Astrocyte (in vitro differentiated cells and primary cell): ENCODE data around the gene SPARC. TPM values are rescaled to one million over a fixed set of nuclear protein-coding genes. Genes with fewer than 3 reads are reported as not detected.

Experiments
- DNase-seq: peaks from one replicate; pipeline ENCODE4 v3.0.0-alpha.2; 2010; ENCODE audit warnings: low read depth
- FAIRE-seq: peaks from 2 replicates; lab custom pipeline; 2011; peaks lifted over from hg19 to GRCh38; lab: Jason Lieb, UNC
- H2AFZ ChIP-seq: 2 replicates; pipeline ENCODE4 v1.6.0; 2012; ENCODE audit warnings: low read depth, low read length, inconsistent platforms
- H3K27ac ChIP-seq: 2 replicates; pipeline ENCODE4 v1.5.1; 2011; ENCODE audit warnings: low read depth, low read length, inconsistent platforms
- H3K27me3 ChIP-seq: 2 replicates; pipeline ENCODE4 v1.6.0; 2011; ENCODE audit warnings: low read length, inconsistent platforms; ENCODE audit not compliant: insufficient read depth
- H3K36me3 ChIP-seq: 2 replicates; pipeline ENCODE4 v1.5.1; 2011; ENCODE audit warnings: low read length, inconsistent platforms; ENCODE audit not compliant: insufficient read depth
- H3K4me1 ChIP-seq: 2 replicates; pipeline ENCODE4 v1.5.1; 2011; ENCODE audit warnings: low read length, inconsistent platforms; ENCODE audit not compliant: insufficient read depth
- H3K4me2 ChIP-seq: 2 replicates; pipeline ENCODE4 v1.6.0; 2012; ENCODE audit warnings: low read length, inconsistent platforms
- H3K4me3 ChIP-seq: 2 replicates; pipeline ENCODE4 v1.5.1; 2011; ENCODE audit warnings: low read depth, mild to moderate bottlenecking, low read length, inconsistent platforms; ENCODE audit not compliant: insufficient read depth
- H3K79me2 ChIP-seq: 2 replicates; pipeline ENCODE4 v1.6.0; 2012; ENCODE audit warnings: mild to moderate bottlenecking, low read length, inconsistent platforms; ENCODE audit not compliant: insufficient read depth
- H3K9ac ChIP-seq: 2 replicates; pipeline ENCODE4 v1.6.0; 2012; ENCODE audit warnings: mild to moderate bottlenecking, low read length, inconsistent platforms
- H3K9me3 ChIP-seq: 2 replicates; pipeline ENCODE4 v1.5.1; 2012; ENCODE audit warnings: low read depth, mild to moderate bottlenecking, low read length, inconsistent platforms; ENCODE audit not compliant: insufficient read depth
- H4K20me1 ChIP-seq: 2 replicates; pipeline ENCODE4 v1.6.0; 2012; ENCODE audit warnings: low read length, inconsistent platforms; ENCODE audit not compliant: insufficient read depth
- H3K27ac Mint-ChIP-seq: one replicate; pipeline ENCODE4 v1.8.0; 2021; ENCODE audit warnings: mild to moderate bottlenecking, mixed read lengths; ENCODE audit not compliant: unreplicated experiment
- H3K27me3 Mint-ChIP-seq: one replicate; pipeline ENCODE4 v1.8.0; 2021; ENCODE audit warnings: low read depth, mixed read lengths; ENCODE audit not compliant: unreplicated experiment
- H3K36me3 Mint-ChIP-seq: one replicate; pipeline ENCODE4 v1.8.0; 2021; ENCODE audit warnings: low read depth, mixed read lengths; ENCODE audit not compliant: unreplicated experiment
- H3K4me1 Mint-ChIP-seq: one replicate; pipeline ENCODE4 v1.8.0; 2021; ENCODE audit warnings: low read depth, mixed read lengths; ENCODE audit not compliant: unreplicated experiment
- H3K4me3 Mint-ChIP-seq: one replicate; pipeline ENCODE4 v1.8.0; 2021; ENCODE audit warnings: mild to moderate bottlenecking, moderate library complexity, mixed read lengths; ENCODE audit not compliant: unreplicated experiment
- H3K9me3 Mint-ChIP-seq: one replicate; pipeline ENCODE4 v1.8.0; 2021; ENCODE audit warnings: mild to moderate bottlenecking, mixed read lengths; ENCODE audit not compliant: unreplicated experiment
- EZH2 ChIP-seq: IDR thresholded peaks from 2 replicates; pipeline ENCODE4 v1.6.1; 2012; ENCODE audit warnings: mild to moderate bottlenecking, low read length, inconsistent platforms; ENCODE audit not compliant: insufficient read depth
- total RNA-seq: library from RNA; stranded (reverse); gene quantifications from 2 replicates; pipeline ENCODE4 v1.2.1, GENCODE V29; 2021
- TF ChIP-seq, protein P1 (sequence below): IDR thresholded peaks from 2 replicates; pipeline ENCODE4 v1.5.1; 2011; ENCODE audit warnings: low read depth, mild to moderate bottlenecking, inconsistent platforms, low read length, moderate library complexity; ENCODE audit not compliant: insufficient read depth

Gene SPARC
- total RNA-seq, 1 donor from 2014 or later: 15,667 TPM

GRCh38 chr5:151677776-151678545, 8.8 kb downstream of the SPARC start:
- H3K9ac ChIP-seq: peak overlapping the region; percentile 63
- peaks cover 68% of the 10 kb centered on the region for H3K36me3 ChIP-seq
- no peaks in the 10 kb centered on the region for H3K27me3 ChIP-seq
- H2AFZ ChIP-seq: no peak overlapping the region
- peaks cover 81% of the 10 kb centered on the region for H3K4me1 Mint-ChIP-seq
- FAIRE-seq (no peak), DNase-seq (peak; percentile 39)
- H3K4me2 ChIP-seq: peak overlapping the region; percentile 92
- peak overlapping the region; percentile 99 for H3K4me3 Mint-ChIP-seq
- H3K9me3 ChIP-seq: no peaks in the 10 kb centered on the region
- peaks cover 94% of the 10 kb centered on the region for H3K4me1 ChIP-seq
- peaks cover 97% of the 10 kb centered on the region for H4K20me1 ChIP-seq
- TF ChIP-seq, protein P1, sequence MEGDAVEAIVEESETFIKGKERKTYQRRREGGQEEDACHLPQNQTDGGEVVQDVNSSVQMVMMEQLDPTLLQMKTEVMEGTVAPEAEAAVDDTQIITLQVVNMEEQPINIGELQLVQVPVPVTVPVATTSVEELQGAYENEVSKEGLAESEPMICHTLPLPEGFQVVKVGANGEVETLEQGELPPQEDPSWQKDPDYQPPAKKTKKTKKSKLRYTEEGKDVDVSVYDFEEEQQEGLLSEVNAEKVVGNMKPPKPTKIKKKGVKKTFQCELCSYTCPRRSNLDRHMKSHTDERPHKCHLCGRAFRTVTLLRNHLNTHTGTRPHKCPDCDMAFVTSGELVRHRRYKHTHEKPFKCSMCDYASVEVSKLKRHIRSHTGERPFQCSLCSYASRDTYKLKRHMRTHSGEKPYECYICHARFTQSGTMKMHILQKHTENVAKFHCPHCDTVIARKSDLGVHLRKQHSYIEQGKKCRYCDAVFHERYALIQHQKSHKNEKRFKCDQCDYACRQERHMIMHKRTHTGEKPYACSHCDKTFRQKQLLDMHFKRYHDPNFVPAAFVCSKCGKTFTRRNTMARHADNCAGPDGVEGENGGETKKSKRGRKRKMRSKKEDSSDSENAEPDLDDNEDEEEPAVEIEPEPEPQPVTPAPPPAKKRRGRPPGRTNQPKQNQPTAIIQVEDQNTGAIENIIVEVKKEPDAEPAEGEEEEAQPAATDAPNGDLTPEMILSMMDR: no peak
- no peak for TF ChIP-seq EZH2
- peaks cover 39% of the 10 kb centered on the region for H3K36me3 Mint-ChIP-seq
- H3K27me3 Mint-ChIP-seq: no peaks in the 10 kb centered on the region
- H3K27ac ChIP-seq: peak overlapping the region; percentile 76
- H3K79me2 ChIP-seq: peaks cover 98% of the 10 kb centered on the region
- H3K27ac Mint-ChIP-seq: peak overlapping the region; percentile 87
- H3K9me3 Mint-ChIP-seq: no peaks in the 10 kb centered on the region
- H3K4me3 ChIP-seq: peak overlapping the region; percentile 21

GRCh38 chr5:151676719-151677118, 10.0 kb downstream of the SPARC start:
- TF ChIP-seq EZH2: no peak
- TF ChIP-seq, protein P1: no peak
- Mint-ChIP-seq H3K27ac (peak overlapping the region; percentile 87), H3K36me3 (peaks cover 41% of the 10 kb centered on the region), H3K9me3 (no peaks in the 10 kb centered on the region), H3K4me3 (peak overlapping the region; percentile 99), H3K4me1 (peaks cover 82% of the 10 kb centered on the region), H3K27me3 (no peaks in the 10 kb centered on the region)
- H3K4me3 ChIP-seq: no peak overlapping the region
- H3K4me2 ChIP-seq: peak overlapping the region; percentile 92
- DNase-seq: no peak
- peak overlapping the region; percentile 63 for H3K9ac ChIP-seq
- no peaks in the 10 kb centered on the region for H3K27me3 ChIP-seq
- peaks cover 97% of the 10 kb centered on the region for H4K20me1 ChIP-seq
- H3K27ac ChIP-seq: peak overlapping the region; percentile 76
- no peak for FAIRE-seq
- H2AFZ ChIP-seq: no peak overlapping the region
- H3K36me3 ChIP-seq: peaks cover 69% of the 10 kb centered on the region
- H3K9me3 ChIP-seq: no peaks in the 10 kb centered on the region
- peaks cover 94% of the 10 kb centered on the region for H3K4me1 ChIP-seq
- peaks cover 98% of the 10 kb centered on the region for H3K79me2 ChIP-seq

DNA sequence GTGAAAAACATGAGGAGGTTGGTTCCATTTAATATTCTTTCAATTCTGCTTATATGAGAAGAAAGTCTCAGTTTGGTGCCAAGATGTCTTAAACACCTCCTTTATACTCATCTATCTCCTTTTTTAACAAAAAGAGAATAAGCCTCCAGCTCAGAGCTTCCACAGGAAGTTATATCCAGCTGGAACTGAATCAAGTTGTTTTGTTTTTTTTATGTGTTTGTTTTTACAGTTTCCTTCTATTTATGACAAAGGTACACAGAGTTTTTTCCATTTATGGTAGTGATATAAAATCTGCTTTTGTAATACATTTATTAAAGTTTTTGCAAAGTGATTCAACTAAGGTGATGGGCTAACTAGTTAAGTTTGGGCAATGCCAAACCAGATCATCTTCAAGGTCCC, 10.4 kb downstream of the SPARC start:
- no peaks in the 10 kb centered on the region for H3K9me3 Mint-ChIP-seq
- Histone ChIP-seq H3K27me3 (no peaks in the 10 kb centered on the region), H3K9ac (peak overlapping the region; percentile 63), H3K27ac (peak overlapping the region; percentile 76), H3K4me3 (no peak overlapping the region), H3K79me2 (peaks cover 98% of the 10 kb centered on the region), H3K4me1 (peaks cover 94% of the 10 kb centered on the region), H3K9me3 (no peaks in the 10 kb centered on the region), H3K36me3 (peaks cover 72% of the 10 kb centered on the region), H2AFZ (no peak overlapping the region), H4K20me1 (peaks cover 97% of the 10 kb centered on the region), H3K4me2 (peak overlapping the region; percentile 92)
- H3K27ac Mint-ChIP-seq: peak overlapping the region; percentile 87
- no peak for DNase-seq
- peaks cover 44% of the 10 kb centered on the region for H3K36me3 Mint-ChIP-seq
- TF ChIP-seq, protein P1: no peak
- TF ChIP-seq EZH2: no peak
- H3K4me3 Mint-ChIP-seq: peak overlapping the region; percentile 99
- H3K27me3 Mint-ChIP-seq: no peaks in the 10 kb centered on the region
- peaks cover 82% of the 10 kb centered on the region for H3K4me1 Mint-ChIP-seq
- no peak for FAIRE-seq
